Ishikawa (cell line): Measurements from ENCODE around the gene WIPF2.

ENCODE experiments used
- CEBPB ChIP-seq: IDR thresholded peaks from 2 replicates; pipeline ENCODE4 v1.6.1; 2012
- CREB1 ChIP-seq: IDR thresholded peaks from 2 replicates; pipeline ENCODE4 v1.6.1; 2012; ENCODE audit warnings: low read depth
- EGR1 ChIP-seq: IDR thresholded peaks from 2 replicates; pipeline ENCODE4 v1.6.1; 2012
- EP300 ChIP-seq: IDR thresholded peaks from 2 replicates; pipeline ENCODE4 v1.6.1; 2012; ENCODE audit warnings: borderline replicate concordance
- FOXM1 ChIP-seq: IDR thresholded peaks from 2 replicates; pipeline ENCODE4 v1.6.1; 2012; ENCODE audit warnings: low read depth, borderline replicate concordance
- MAX ChIP-seq: IDR thresholded peaks from 2 replicates; pipeline ENCODE4 v1.6.1; 2012
- NFIC ChIP-seq: IDR thresholded peaks from 2 replicates; pipeline ENCODE4 v1.6.1; 2012
- RAD21 ChIP-seq: IDR thresholded peaks from 2 replicates; pipeline ENCODE4 v1.6.1; 2012; ENCODE audit warnings: low read depth
- REST ChIP-seq: IDR thresholded peaks from 2 replicates; pipeline ENCODE4 v1.6.1; 2012; ENCODE audit warnings: low read depth, mild to moderate bottlenecking
- TAF1 ChIP-seq: IDR thresholded peaks from 2 replicates; pipeline ENCODE4 v1.6.1; 2012; ENCODE audit warnings: low read depth, mild to moderate bottlenecking
- TCF12 ChIP-seq: IDR thresholded peaks from 2 replicates; pipeline ENCODE4 v1.6.1; 2012; ENCODE audit warnings: low read depth
- TEAD4 ChIP-seq: IDR thresholded peaks from 2 replicates; pipeline ENCODE4 v1.6.1; 2012
- USF1 ChIP-seq: IDR thresholded peaks from 2 replicates; pipeline ENCODE4 v1.6.1; 2012
- YY1 ChIP-seq: IDR thresholded peaks from 2 replicates; pipeline ENCODE4 v1.6.1; 2012; ENCODE audit warnings: low read depth
- ZBTB7A ChIP-seq: IDR thresholded peaks from 2 replicates; pipeline ENCODE4 v1.6.1; 2012; ENCODE audit warnings: low read depth

WIPF2 gene

GRCh38 chr17:40230670-40231069, 11.6 kb downstream of the WIPF2 start:
- TF ChIP-seq CREB1 (no peak), CEBPB (no peak), EP300 (no peak), EGR1 (no peak), NFIC (no peak), MAX (no peak), TAF1 (no peak), ZBTB7A (no peak), FOXM1 (no peak), YY1 (no peak)

GRCh38 chr17:40241252-40241834, 22.2 kb downstream of the WIPF2 start:
- TF ChIP-seq USF1: no peak
- TF ChIP-seq TCF12: no peak
- no peak for TF ChIP-seq RAD21
- no peak for TF ChIP-seq TEAD4
- TF ChIP-seq CEBPB: no peak
- no peak for TF ChIP-seq FOXM1
- TF ChIP-seq MAX: no peak
- TF ChIP-seq REST: no peak
- no peak for TF ChIP-seq ZBTB7A
- TF ChIP-seq NFIC: no peak
- no peak for TF ChIP-seq YY1
- TF ChIP-seq TAF1: no peak
- TF ChIP-seq EP300: no peak
- no peak for TF ChIP-seq EGR1

GRCh38 chr17:40242774-40243173, 23.7 kb downstream of the WIPF2 start:
- no peak for TF ChIP-seq TEAD4
- TF ChIP-seq NFIC: no peak
- TF ChIP-seq USF1: no peak
- TF ChIP-seq REST: no peak
- no peak for TF ChIP-seq RAD21
- TF ChIP-seq EP300: no peak
- no peak for TF ChIP-seq EGR1
- no peak for TF ChIP-seq TCF12
- no peak for TF ChIP-seq MAX
- no peak for TF ChIP-seq YY1
- no peak for TF ChIP-seq CEBPB
- TF ChIP-seq ZBTB7A: no peak
- TF ChIP-seq TAF1: no peak
- TF ChIP-seq CREB1: no peak
- no peak for TF ChIP-seq FOXM1

- TF ChIP-seq TCF12: no peak
- no peak for TF ChIP-seq TAF1
- no peak for TF ChIP-seq FOXM1
- TF ChIP-seq USF1: no peak
- no peak for TF ChIP-seq CREB1
- TF ChIP-seq YY1: no peak
- TF ChIP-seq MAX: no peak
- TF ChIP-seq ZBTB7A: no peak
- no peak for TF ChIP-seq EP300
- TF ChIP-seq REST: no peak
- no peak for TF ChIP-seq CEBPB
- TF ChIP-seq RAD21: no peak
- no peak for TF ChIP-seq EGR1
- no peak for TF ChIP-seq TEAD4
- TF ChIP-seq NFIC: no peak
Measured at GRCh38 chr17:40243761-40244160, 24.7 kb downstream of the WIPF2 start.
